HCT116 (cell line): ENCODE data around the gene TADA3. TPM values are rescaled to one million over a fixed set of nuclear protein-coding genes. Genes with fewer than 3 reads are reported as not detected.

Experiments used
- ATAC-seq: fragments of 200-7000 bp; cut with Tn5 transposase; 2 replicates; pipeline ENCODE4 v1.9.1; 2020; ENCODE audit warnings: mild to moderate bottlenecking, moderate library complexity
- BruUV-seq: library from RNA; stranded (reverse); fragments of 400-500 nt; replicated peaks from 2 replicates; lab custom pipeline; 2021; lab: Mats Ljungman, UMichigan
- CTCF ChIA-PET: fragments of 300-600 bp; sonication (Branson Sonifier 250); formaldehyde crosslinking; loops from one replicate; lab custom pipeline; 2021; ENCODE audit warnings: antibody characterized with exemption; lab: Charles Lee
- POLR2A ChIA-PET: fragments of 300-600, 350-600 bp; sonication (Branson Sonifier 250); formaldehyde crosslinking; loops from one replicate; lab custom pipeline; 2021; ENCODE audit warnings: antibody characterized with exemption; lab: Charles Lee
- RAD21 ChIA-PET, 2 experiments: fragments of 300-600 bp; sonication (Branson Sonifier 250); formaldehyde crosslinking; loops; one replicate each; lab custom pipeline; 2023; ENCODE audit warnings: low total read pairs in 2 of 2; ENCODE audit not compliant: uncharacterized antibody in 2 of 2, unreplicated experiment in 2 of 2, low non-redundant PET in 1 of 2; lab: Charles Lee
- DNase-seq: peaks from one replicate; pipeline ENCODE4 v3.0.0-alpha.2; 2010; ENCODE audit warnings: low read depth, low spot score
- H2AFZ ChIP-seq: fragments of 200-600 bp; shearing (Covaris generic), sonication (generic); 2 replicates; pipeline ENCODE4 v1.6.1; 2017; ENCODE audit warnings: low read depth, mixed run types, mixed read lengths, antibody characterized with exemption, low read length; ENCODE audit not compliant: poor library complexity, severe bottlenecking
- H3K27ac ChIP-seq: 2 replicates; pipeline ENCODE4 v1.5.1; 2012; ENCODE audit warnings: low read depth, low read length
- H3K27me3 ChIP-seq: fragments of 200-600 bp; sonication (generic); 2 replicates; pipeline ENCODE4 v1.6.1; 2016; ENCODE audit warnings: mixed run types, low read length, mixed read lengths; ENCODE audit not compliant: insufficient read depth
- H3K36me3 ChIP-seq, 2 experiments: fragments of 200-500 bp in 1 of 2; fragments of 200-600 bp in 1 of 2; sonication (Bioruptor generic) in 1 of 2; sonication (generic) in 1 of 2; 2 replicates each; pipeline versions ENCODE4 v1.5.1 to v1.6.1; 2014 to 2016; ENCODE audit warnings: low read length in 2 of 2, inconsistent platforms in 1 of 2, mixed read lengths in 1 of 2, mixed run types in 1 of 2; ENCODE audit not compliant: insufficient read depth in 2 of 2, control insufficient read depth in 1 of 2
- H3K4me1 ChIP-seq, 2 experiments: fragments of 200-600 bp in 1 of 2; sonication (generic) in 1 of 2; 2 replicates each; pipeline versions ENCODE4 v1.5.1 to v1.6.1; 2012 to 2017; ENCODE audit warnings: low read length in 2 of 2, inconsistent platforms in 1 of 2, mild to moderate bottlenecking in 1 of 2, mixed read lengths in 1 of 2, mixed run types in 1 of 2, moderate library complexity in 1 of 2; ENCODE audit not compliant: insufficient read depth in 2 of 2, control insufficient read depth in 1 of 2
- H3K4me2 ChIP-seq: fragments of 200-600 bp; sonication (generic); 2 replicates; pipeline ENCODE4 v1.6.1; 2017; ENCODE audit warnings: mixed run types, low read length, mixed read lengths
- H3K4me3 ChIP-seq, 2 experiments: fragments of 200-600 bp in 1 of 2; sonication (generic) in 1 of 2; replicated peaks in 1 of 2; 2 replicates each; pipeline ENCODE4 v1.5.1; 2011 to 2016; ENCODE audit warnings: low read length in 2 of 2, control low read depth in 1 of 2, low read depth in 1 of 2, mild to moderate bottlenecking in 1 of 2, mixed read lengths in 1 of 2, mixed run types in 1 of 2
- H3K79me2 ChIP-seq: fragments of 200-600 bp; sonication (generic); 2 replicates; pipeline ENCODE4 v1.6.1; 2017; ENCODE audit warnings: mild to moderate bottlenecking, mixed run types, low read length, moderate library complexity, mixed read lengths; ENCODE audit not compliant: insufficient read depth
- H3K9ac ChIP-seq: fragments of 200-600 bp; sonication (generic); 2 replicates; pipeline ENCODE4 v1.6.1; 2016; ENCODE audit warnings: low read length, mixed read lengths
- H3K9me2 ChIP-seq: fragments of 200-600 bp; sonication (generic), shearing (Covaris generic); 2 replicates; pipeline ENCODE4 v1.6.1; 2017; ENCODE audit warnings: mixed run types, mild to moderate bottlenecking, moderate library complexity; ENCODE audit not compliant: insufficient read depth
- H3K9me3 ChIP-seq, 2 experiments: fragments of 200-500 bp in 1 of 2; fragments of 200-600 bp in 1 of 2; sonication (Bioruptor generic) in 1 of 2; sonication (generic) in 1 of 2; 2 replicates each; pipeline ENCODE4 v1.6.1; 2014 to 2017; ENCODE audit warnings: low read length in 2 of 2, mixed read lengths in 2 of 2, inconsistent platforms in 1 of 2, low read depth in 1 of 2, mild to moderate bottlenecking in 1 of 2, mixed run types in 1 of 2, moderate library complexity in 1 of 2; ENCODE audit not compliant: control insufficient read depth in 1 of 2, insufficient read depth in 1 of 2
- H4K20me1 ChIP-seq: fragments of 200-600 bp; sonication (generic), shearing (Covaris generic); 2 replicates; pipeline ENCODE4 v1.6.1; 2017; ENCODE audit warnings: mixed run types, mild to moderate bottlenecking, moderate library complexity; ENCODE audit not compliant: insufficient read depth
- CEBPB ChIP-seq: IDR thresholded peaks from 2 replicates; pipeline ENCODE4 v1.6.1; 2012; ENCODE audit warnings: low read depth
- EZH2 ChIP-seq: fragments of 200-600 bp; sonication (generic); IDR thresholded peaks from 2 replicates; pipeline ENCODE4 v1.6.1; 2017; ENCODE audit warnings: antibody characterized with exemption, mixed run types
- EZH2phosphoT487 ChIP-seq: fragments of 200-600 bp; IDR thresholded peaks from 2 replicates; pipeline ENCODE4 v1.6.1; 2018; ENCODE audit warnings: antibody characterized with exemption, borderline replicate concordance
- JUND ChIP-seq: IDR thresholded peaks from 2 replicates; pipeline ENCODE4 v1.6.1; 2012
- MAX ChIP-seq: IDR thresholded peaks from 2 replicates; pipeline ENCODE4 v1.6.1; 2012
- REST ChIP-seq: IDR thresholded peaks from 2 replicates; pipeline ENCODE4 v1.6.1; 2012; ENCODE audit warnings: low read depth
- SIN3A ChIP-seq: IDR thresholded peaks from 2 replicates; pipeline ENCODE4 v1.6.1; 2012; ENCODE audit warnings: low read depth
- SP1 ChIP-seq: IDR thresholded peaks from 2 replicates; pipeline ENCODE4 v1.6.1; 2012; ENCODE audit warnings: low read depth
- YY1 ChIP-seq: IDR thresholded peaks from 2 replicates; pipeline ENCODE4 v1.6.1; 2011; ENCODE audit warnings: low read length, low read depth, moderate library complexity, mild to moderate bottlenecking; ENCODE audit not compliant: insufficient replicate concordance; ENCODE audit errors: extremely low read depth
- ZFX ChIP-seq: fragments of 450-650 bp; IDR thresholded peaks from 2 replicates; pipeline ENCODE4 v1.6.1; 2017
- ZNF274 ChIP-seq: fragments of 200-500 bp; sonication (Bioruptor generic); IDR thresholded peaks from 2 replicates; pipeline ENCODE4 v1.6.1; 2014; ENCODE audit warnings: mild to moderate bottlenecking, low read depth, low read length, inconsistent platforms
- intact Hi-C: fragments of 100-400 bp; cut with micrococcal nuclease; formaldehyde crosslinking; loops from 2 replicates; pipeline ENCODE4 v1.10.0; 2022
- total RNA-seq: library from RNA; stranded (reverse); gene quantifications from one replicate; pipeline ENCODE4 v1.2.1, GENCODE V29; 2021; ENCODE audit not compliant: unreplicated experiment

TADA3 gene
- total RNA-seq, 1 experiment from 2014 or later: 72.0 TPM

- ChIA-PET POLR2A (no interaction called here), RAD21 (no interaction called here), CTCF (no interaction called here)
- no peak for ATAC-seq
- H3K9me2 ChIP-seq: no peaks in the 10 kb centered on the region
- intact Hi-C loops: no loop called here
- BruUV-seq: no TSS peak
- H3K36me3 ChIP-seq: peaks cover 6 to 17% of the 10 kb centered on the region in 2 experiments; a peak in 3 of 4 replicates
- H3K4me2 ChIP-seq: no peak overlapping the region
- H3K4me3 ChIP-seq: no peak overlapping the region
- TF ChIP-seq REST: no peak
- no peak for TF ChIP-seq SP1
- TF ChIP-seq SIN3A: no peak
- TF ChIP-seq MAX: no peak
- no peaks in the 10 kb centered on the region for H4K20me1 ChIP-seq
- H3K9me3 ChIP-seq: no peaks in the 10 kb centered on the region
- H3K27me3 ChIP-seq: no peaks in the 10 kb centered on the region
- H3K27ac ChIP-seq: no peak overlapping the region
- H3K9ac ChIP-seq: no peak overlapping the region
- DNase-seq: no peak
- H3K79me2 ChIP-seq: no peaks in the 10 kb centered on the region
- H3K4me1 ChIP-seq: no peaks in the 10 kb centered on the region
- H2AFZ ChIP-seq: no peak overlapping the region
These were observed 30.4 kb downstream of the TADA3 start for GRCh38 chr3:9761919-9762318.

GRCh38 chr3:9760779-9761505, 31.3 kb downstream of the TADA3 start:
- Histone ChIP-seq H3K4me1 (no peaks in the 10 kb centered on the region), H3K79me2 (no peaks in the 10 kb centered on the region), H2AFZ (no peak overlapping the region), H3K4me3 (no peak overlapping the region), H3K27me3 (no peaks in the 10 kb centered on the region), H4K20me1 (no peaks in the 10 kb centered on the region), H3K36me3 (peaks cover 7 to 13% of the 10 kb centered on the region in 2 experiments; a peak in 3 of 4 replicates), H3K9me2 (no peaks in the 10 kb centered on the region), H3K27ac (no peak overlapping the region), H3K9ac (no peak overlapping the region), H3K4me2 (no peak overlapping the region), H3K9me3 (no peaks in the 10 kb centered on the region)
- DNase-seq (no peak), ATAC-seq (no peak)
- CTCF ChIA-PET: no interaction called here
- BruUV-seq: no TSS peak
- RAD21 ChIA-PET: no interaction called here
- POLR2A ChIA-PET: no interaction called here
- intact Hi-C loops: no loop called here
- TF ChIP-seq ZFX (no peak), REST (no peak), EZH2 (no peak), MAX (no peak), YY1 (no peak), SP1 (no peak), JUND (no peak), CEBPB (no peak), ZNF274 (no peak), EZH2phosphoT487 (no peak)
